DMS153 (cell line): ENCODE data around the gene NDRG4.

Experiments used
- DNase-seq: peaks from one replicate; lab custom pipeline; 2025; lab: John Stamatoyannopoulos, UW

NDRG4 gene

GRCh38 chr16:58510097-58510775 lies 10.3 kb downstream of the NDRG4 start:
- no peak for DNase-seq

- DNase-seq = no peak
Observed at GRCh38 chr16:58510776-58511628, 11.1 kb downstream of the NDRG4 start.

GRCh38 chr16:58511933-58512815 lies 12.2 kb downstream of the NDRG4 start:
- DNase-seq = no peak

GRCh38 chr16:58513874-58514273 lies 13.9 kb downstream of the NDRG4 start:
- no peak for DNase-seq

- DNase-seq = no peak
Observed at GRCh38 chr16:58515125-58515870, 15.4 kb downstream of the NDRG4 start, which contains the start of gene SETD6. SETD6 (plus strand) TSS chr16:58515517; CDS start chr16:58515538, 21 bp downstream.

GRCh38 chr16:58515871-58516767 lies 16.2 kb downstream of the NDRG4 start:
- no peak for DNase-seq

GRCh38 chr16:58516768-58517107 lies 16.8 kb downstream of the NDRG4 start:
- DNase-seq = no peak

- no peak for DNase-seq
Observed at GRCh38 chr16:58518083-58518979, 18.4 kb downstream of the NDRG4 start.

- DNase-seq = no peak
Observed at GRCh38 chr16:58518980-58519368, 19.0 kb downstream of the NDRG4 start.

GRCh38 chr16:58519707-58520106 lies 19.8 kb downstream of the NDRG4 start:
- no peak for DNase-seq

- no peak for DNase-seq
Observed at GRCh38 chr16:58530179-58530578, 30.2 kb downstream of the NDRG4 start.

- no peak for DNase-seq
Observed at GRCh38 chr16:58532414-58532813, 32.5 kb downstream of the NDRG4 start.

GRCh38 chr16:58533751-58534470 lies 34.0 kb downstream of the NDRG4 start:
- no peak for DNase-seq

- DNase-seq = no peak
Observed at GRCh38 chr16:58535100-58535499, 35.2 kb downstream of the NDRG4 start.

GRCh38 chr16:58536278-58536677 lies 36.3 kb downstream of the NDRG4 start:
- DNase-seq = no peak

GRCh38 chr16:58537124-58537906 lies 37.4 kb downstream of the NDRG4 start:
- DNase-seq = no peak

GRCh38 chr16:58541711-58542110 lies 41.8 kb downstream of the NDRG4 start:
- DNase-seq = no peak

- no peak for DNase-seq
Observed at GRCh38 chr16:58542291-58542690, 42.3 kb downstream of the NDRG4 start.
